ENCODE results near the gene CSF1R. TPM values are rescaled to one million over a fixed set of nuclear protein-coding genes. Genes with fewer than 3 reads are reported as not detected.

The CSF1R gene
- total and polyA plus RNA-seq, 4 donors, result 5.4 to 46.2 (median 22.1) TPM

DNA sequence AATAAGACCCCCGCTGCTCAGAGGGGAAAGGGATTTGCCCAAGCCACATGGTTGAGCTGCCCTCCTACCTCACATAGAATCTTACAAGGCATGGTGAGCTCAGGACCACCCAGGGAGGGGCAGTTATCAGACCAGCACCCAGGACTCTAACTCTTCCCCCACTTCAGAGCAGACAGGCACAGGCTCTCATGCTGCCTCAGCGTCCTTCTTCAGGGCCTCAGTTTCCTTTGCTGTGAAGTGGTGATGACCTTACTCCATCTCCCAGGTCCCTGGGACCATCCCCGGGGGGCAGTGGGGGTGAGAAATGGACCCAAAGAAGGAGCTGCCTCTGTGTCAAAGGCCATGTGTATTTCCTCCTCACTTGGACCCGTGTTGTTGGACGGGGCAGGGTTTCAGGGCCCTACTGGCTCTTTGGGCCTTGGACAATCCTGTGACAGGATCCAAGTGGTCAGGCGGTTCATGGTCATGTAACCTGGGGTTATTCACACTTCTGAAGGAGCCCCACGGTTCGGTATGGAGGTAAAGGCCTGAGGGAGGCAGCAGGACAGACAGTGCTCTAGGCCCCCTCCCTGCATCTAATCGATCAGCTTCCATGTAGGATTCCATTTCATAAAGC lies 31.7 kb upstream of the CSF1R start:
- H3K4me1 ChIP-seq (ENCODE audit: control insufficient read depth in 4 of 4, insufficient read depth in 4 of 4, low read length in 3 of 4), result no peaks in the 10 kb centered on the region
- H3K36me3 ChIP-seq (ENCODE audit: control insufficient read depth in 4 of 4, insufficient read depth in 3 of 4, low read depth in 1 of 4, low read length in 3 of 4), result peaks cover 0 to 26% (median 3%) of the 10 kb centered on the region in 4 donors
- WGBS, result 90% methylated on average over 9 of the region's 9 CpGs
- TF ChIP-seq, protein P1, sequence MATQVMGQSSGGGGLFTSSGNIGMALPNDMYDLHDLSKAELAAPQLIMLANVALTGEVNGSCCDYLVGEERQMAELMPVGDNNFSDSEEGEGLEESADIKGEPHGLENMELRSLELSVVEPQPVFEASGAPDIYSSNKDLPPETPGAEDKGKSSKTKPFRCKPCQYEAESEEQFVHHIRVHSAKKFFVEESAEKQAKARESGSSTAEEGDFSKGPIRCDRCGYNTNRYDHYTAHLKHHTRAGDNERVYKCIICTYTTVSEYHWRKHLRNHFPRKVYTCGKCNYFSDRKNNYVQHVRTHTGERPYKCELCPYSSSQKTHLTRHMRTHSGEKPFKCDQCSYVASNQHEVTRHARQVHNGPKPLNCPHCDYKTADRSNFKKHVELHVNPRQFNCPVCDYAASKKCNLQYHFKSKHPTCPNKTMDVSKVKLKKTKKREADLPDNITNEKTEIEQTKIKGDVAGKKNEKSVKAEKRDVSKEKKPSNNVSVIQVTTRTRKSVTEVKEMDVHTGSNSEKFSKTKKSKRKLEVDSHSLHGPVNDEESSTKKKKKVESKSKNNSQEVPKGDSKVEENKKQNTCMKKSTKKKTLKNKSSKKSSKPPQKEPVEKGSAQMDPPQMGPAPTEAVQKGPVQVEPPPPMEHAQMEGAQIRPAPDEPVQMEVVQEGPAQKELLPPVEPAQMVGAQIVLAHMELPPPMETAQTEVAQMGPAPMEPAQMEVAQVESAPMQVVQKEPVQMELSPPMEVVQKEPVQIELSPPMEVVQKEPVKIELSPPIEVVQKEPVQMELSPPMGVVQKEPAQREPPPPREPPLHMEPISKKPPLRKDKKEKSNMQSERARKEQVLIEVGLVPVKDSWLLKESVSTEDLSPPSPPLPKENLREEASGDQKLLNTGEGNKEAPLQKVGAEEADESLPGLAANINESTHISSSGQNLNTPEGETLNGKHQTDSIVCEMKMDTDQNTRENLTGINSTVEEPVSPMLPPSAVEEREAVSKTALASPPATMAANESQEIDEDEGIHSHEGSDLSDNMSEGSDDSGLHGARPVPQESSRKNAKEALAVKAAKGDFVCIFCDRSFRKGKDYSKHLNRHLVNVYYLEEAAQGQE (IDR thresholded peaks at IDR 0.05), result no peak
- TF ChIP-seq JUND (IDR thresholded peaks at IDR 0.05) (no peak), FOXA1 (IDR thresholded peaks at IDR 0.05) (no peak), RXRA (IDR thresholded peaks at IDR 0.05) (no peak), HNF4G (IDR thresholded peaks at IDR 0.05) (no peak), TAF1 (conservative IDR thresholded peaks at IDR 0.05) (no peak), RAD21 (IDR thresholded peaks at IDR 0.05) (no peak), SP1 (IDR thresholded peaks at IDR 0.05) (no peak), EGR1 (IDR thresholded peaks at IDR 0.05; ENCODE audit: low read depth in 2 of 2) (no peak)
- TF ChIP-seq, protein P2, sequence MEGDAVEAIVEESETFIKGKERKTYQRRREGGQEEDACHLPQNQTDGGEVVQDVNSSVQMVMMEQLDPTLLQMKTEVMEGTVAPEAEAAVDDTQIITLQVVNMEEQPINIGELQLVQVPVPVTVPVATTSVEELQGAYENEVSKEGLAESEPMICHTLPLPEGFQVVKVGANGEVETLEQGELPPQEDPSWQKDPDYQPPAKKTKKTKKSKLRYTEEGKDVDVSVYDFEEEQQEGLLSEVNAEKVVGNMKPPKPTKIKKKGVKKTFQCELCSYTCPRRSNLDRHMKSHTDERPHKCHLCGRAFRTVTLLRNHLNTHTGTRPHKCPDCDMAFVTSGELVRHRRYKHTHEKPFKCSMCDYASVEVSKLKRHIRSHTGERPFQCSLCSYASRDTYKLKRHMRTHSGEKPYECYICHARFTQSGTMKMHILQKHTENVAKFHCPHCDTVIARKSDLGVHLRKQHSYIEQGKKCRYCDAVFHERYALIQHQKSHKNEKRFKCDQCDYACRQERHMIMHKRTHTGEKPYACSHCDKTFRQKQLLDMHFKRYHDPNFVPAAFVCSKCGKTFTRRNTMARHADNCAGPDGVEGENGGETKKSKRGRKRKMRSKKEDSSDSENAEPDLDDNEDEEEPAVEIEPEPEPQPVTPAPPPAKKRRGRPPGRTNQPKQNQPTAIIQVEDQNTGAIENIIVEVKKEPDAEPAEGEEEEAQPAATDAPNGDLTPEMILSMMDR (IDR thresholded peaks at IDR 0.05; ENCODE audit: low read depth, low read length, missing input control), result no peak
- TF ChIP-seq, protein P3, sequence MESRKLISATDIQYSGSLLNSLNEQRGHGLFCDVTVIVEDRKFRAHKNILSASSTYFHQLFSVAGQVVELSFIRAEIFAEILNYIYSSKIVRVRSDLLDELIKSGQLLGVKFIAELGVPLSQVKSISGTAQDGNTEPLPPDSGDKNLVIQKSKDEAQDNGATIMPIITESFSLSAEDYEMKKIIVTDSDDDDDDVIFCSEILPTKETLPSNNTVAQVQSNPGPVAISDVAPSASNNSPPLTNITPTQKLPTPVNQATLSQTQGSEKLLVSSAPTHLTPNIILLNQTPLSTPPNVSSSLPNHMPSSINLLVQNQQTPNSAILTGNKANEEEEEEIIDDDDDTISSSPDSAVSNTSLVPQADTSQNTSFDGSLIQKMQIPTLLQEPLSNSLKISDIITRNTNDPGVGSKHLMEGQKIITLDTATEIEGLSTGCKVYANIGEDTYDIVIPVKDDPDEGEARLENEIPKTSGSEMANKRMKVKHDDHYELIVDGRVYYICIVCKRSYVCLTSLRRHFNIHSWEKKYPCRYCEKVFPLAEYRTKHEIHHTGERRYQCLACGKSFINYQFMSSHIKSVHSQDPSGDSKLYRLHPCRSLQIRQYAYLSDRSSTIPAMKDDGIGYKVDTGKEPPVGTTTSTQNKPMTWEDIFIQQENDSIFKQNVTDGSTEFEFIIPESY (IDR thresholded peaks at IDR 0.05), result no peak
- TF ChIP-seq, protein P4, sequence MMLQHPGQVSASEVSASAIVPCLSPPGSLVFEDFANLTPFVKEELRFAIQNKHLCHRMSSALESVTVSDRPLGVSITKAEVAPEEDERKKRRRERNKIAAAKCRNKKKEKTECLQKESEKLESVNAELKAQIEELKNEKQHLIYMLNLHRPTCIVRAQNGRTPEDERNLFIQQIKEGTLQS (IDR thresholded peaks at IDR 0.05), result no peak
- TF ChIP-seq, protein P5, sequence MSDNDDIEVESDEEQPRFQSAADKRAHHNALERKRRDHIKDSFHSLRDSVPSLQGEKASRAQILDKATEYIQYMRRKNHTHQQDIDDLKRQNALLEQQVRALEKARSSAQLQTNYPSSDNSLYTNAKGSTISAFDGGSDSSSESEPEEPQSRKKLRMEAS (IDR thresholded peaks at IDR 0.05), result no peak
- no peaks in the 10 kb centered on the region for H3K9me3 ChIP-seq (ENCODE audit: control insufficient read depth in 4 of 4, low read length in 3 of 4)
- H3K27me3 ChIP-seq (ENCODE audit: control insufficient read depth in 4 of 4, insufficient read depth in 4 of 4, low read length in 3 of 4), result no peaks in the 10 kb centered on the region
- H3K9ac ChIP-seq (ENCODE audit: low read depth in 1 of 2, low read length in 2 of 2), result no peak overlapping the region
- no peak overlapping the region for H3K27ac ChIP-seq (ENCODE audit: low read depth in 1 of 2, low read length in 2 of 2)
- no peak overlapping the region for H3K4me3 ChIP-seq (ENCODE audit: low read depth in 1 of 3, low read length in 3 of 3)
- no peak for DNase-seq (ENCODE audit: low spot score)

DNA sequence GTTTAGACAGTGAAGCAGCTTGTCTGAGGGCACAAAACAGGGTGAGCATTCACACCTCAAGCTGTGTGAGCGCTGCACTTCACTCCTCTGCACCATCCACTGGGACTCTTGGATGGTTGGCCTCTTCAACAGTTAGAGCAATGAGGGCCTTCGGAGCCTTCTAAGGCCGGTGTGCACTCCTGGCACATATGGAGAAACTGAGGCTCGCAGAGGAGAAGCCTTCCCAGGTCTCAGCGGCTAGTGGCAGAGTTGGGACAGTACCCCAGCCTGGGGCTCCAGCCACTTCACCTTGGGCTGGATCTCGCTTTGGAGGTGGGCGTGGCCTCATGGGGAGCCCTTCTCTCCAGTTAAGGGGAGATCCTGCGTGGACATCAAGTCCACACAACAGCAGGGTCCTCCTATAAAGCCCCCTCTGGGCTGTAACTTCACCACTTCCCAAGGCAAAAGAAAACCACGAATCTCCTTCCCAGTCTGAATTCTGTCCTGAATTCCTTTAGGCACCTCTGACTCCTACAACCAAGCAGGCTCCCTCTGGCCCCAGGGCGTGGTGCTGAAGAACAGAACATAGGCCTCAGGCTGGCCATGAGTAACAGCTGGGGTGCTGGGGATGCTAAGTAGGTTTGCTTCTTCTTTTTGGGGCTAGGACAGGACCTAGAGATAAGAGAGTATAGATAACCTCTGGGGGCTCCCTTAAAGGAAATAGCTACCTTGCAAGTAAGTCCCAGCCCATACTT lies 30.5 kb upstream of the CSF1R start:
- H3K27ac ChIP-seq (ENCODE audit: low read depth in 1 of 2, low read length in 2 of 2), result no peak overlapping the region
- no peak overlapping the region for H3K9ac ChIP-seq (ENCODE audit: low read depth in 1 of 2, low read length in 2 of 2)
- peak; percentile 33 for DNase-seq (ENCODE audit: low spot score)
- 94% methylated on average over 10 of the region's 10 CpGs for WGBS
- H3K36me3 ChIP-seq (ENCODE audit: control insufficient read depth in 4 of 4, insufficient read depth in 3 of 4, low read depth in 1 of 4, low read length in 3 of 4), result peaks cover 0 to 24% (median 3%) of the 10 kb centered on the region in 4 donors
- no peaks in the 10 kb centered on the region for H3K4me1 ChIP-seq (ENCODE audit: control insufficient read depth in 4 of 4, insufficient read depth in 4 of 4, low read length in 3 of 4)
- H3K4me3 ChIP-seq (ENCODE audit: low read depth in 1 of 3, low read length in 3 of 3), result no peak overlapping the region
- no peaks in the 10 kb centered on the region for H3K9me3 ChIP-seq (ENCODE audit: control insufficient read depth in 4 of 4, low read length in 3 of 4)
- H3K27me3 ChIP-seq (ENCODE audit: control insufficient read depth in 4 of 4, insufficient read depth in 4 of 4, low read length in 3 of 4), result no peaks in the 10 kb centered on the region
- TF ChIP-seq SP1 (IDR thresholded peaks at IDR 0.05) (no peak), GABPA (IDR thresholded peaks at IDR 0.05 in 1 of 2, conservative IDR thresholded peaks at IDR 0.05 in 1 of 2) (no peak), FOXA1 (IDR thresholded peaks at IDR 0.05) (no peak), RXRA (IDR thresholded peaks at IDR 0.05) (no peak), TAF1 (conservative IDR thresholded peaks at IDR 0.05) (no peak), HNF4G (IDR thresholded peaks at IDR 0.05) (no peak), FOXA2 (IDR thresholded peaks at IDR 0.05) (no peak), HNF4A (conservative IDR thresholded peaks at IDR 0.05) (no peak), RAD21 (IDR thresholded peaks at IDR 0.05) (no peak)
- TF ChIP-seq, protein P4 (IDR thresholded peaks at IDR 0.05), result no peak
- TF ChIP-seq, protein P5 (IDR thresholded peaks at IDR 0.05), result no peak
- TF ChIP-seq, protein P2 (IDR thresholded peaks at IDR 0.05; ENCODE audit: low read depth, low read length, missing input control), result no peak
